DOHH2 (cell line): Measurements from ENCODE around the gene RIPPLY2.

Experiments
- EZH2phosphoT487 ChIP-seq: fragments of 200-600 bp; sonication (generic); IDR thresholded peaks from 2 replicates; pipeline ENCODE4 v1.6.1; 2017; ENCODE audit warnings: borderline replicate concordance, mild to moderate bottlenecking, antibody characterized with exemption, low read length, moderate library complexity, mixed read lengths
- TF ChIP-seq, protein P1 (sequence below): fragments of 200-600 bp; sonication (generic); IDR thresholded peaks from one replicate; pipeline ENCODE4 v1.5.1; 2014; ENCODE audit warnings: antibody characterized with exemption, mild to moderate bottlenecking, low read depth, low read length; ENCODE audit not compliant: poor library complexity, severe bottlenecking

- TF ChIP-seq, protein P1, sequence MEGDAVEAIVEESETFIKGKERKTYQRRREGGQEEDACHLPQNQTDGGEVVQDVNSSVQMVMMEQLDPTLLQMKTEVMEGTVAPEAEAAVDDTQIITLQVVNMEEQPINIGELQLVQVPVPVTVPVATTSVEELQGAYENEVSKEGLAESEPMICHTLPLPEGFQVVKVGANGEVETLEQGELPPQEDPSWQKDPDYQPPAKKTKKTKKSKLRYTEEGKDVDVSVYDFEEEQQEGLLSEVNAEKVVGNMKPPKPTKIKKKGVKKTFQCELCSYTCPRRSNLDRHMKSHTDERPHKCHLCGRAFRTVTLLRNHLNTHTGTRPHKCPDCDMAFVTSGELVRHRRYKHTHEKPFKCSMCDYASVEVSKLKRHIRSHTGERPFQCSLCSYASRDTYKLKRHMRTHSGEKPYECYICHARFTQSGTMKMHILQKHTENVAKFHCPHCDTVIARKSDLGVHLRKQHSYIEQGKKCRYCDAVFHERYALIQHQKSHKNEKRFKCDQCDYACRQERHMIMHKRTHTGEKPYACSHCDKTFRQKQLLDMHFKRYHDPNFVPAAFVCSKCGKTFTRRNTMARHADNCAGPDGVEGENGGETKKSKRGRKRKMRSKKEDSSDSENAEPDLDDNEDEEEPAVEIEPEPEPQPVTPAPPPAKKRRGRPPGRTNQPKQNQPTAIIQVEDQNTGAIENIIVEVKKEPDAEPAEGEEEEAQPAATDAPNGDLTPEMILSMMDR: no peak
- TF ChIP-seq EZH2phosphoT487: no peak
These were observed 32.8 kb downstream of the RIPPLY2 start for GRCh38 chr6:83885984-83886383.
